ENCODE data around the gene PXMP2.

The PXMP2 gene

DNA sequence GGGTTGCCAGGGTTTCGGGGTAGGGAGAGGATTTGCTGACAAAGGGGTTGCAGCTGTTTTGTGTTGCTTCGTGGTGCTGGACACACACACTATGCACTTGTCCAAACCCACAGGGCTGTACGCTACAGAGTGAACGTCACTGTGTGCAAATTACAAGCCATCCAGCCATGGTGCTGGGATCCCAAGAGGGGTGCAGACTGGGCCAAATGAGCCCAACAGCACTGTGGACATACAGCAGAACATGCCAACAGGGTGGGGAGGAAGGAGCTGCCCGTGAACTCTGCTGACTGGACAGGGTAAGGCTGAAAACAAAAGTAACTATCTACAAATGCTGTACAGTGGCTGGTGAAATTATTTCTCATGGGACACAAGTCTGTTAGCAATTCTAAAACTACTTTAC, 25.4 kb upstream of the PXMP2 start:
- no peak overlapping the region for H3K4me3 ChIP-seq (ENCODE audit: low read length)
- TF ChIP-seq, protein P1, sequence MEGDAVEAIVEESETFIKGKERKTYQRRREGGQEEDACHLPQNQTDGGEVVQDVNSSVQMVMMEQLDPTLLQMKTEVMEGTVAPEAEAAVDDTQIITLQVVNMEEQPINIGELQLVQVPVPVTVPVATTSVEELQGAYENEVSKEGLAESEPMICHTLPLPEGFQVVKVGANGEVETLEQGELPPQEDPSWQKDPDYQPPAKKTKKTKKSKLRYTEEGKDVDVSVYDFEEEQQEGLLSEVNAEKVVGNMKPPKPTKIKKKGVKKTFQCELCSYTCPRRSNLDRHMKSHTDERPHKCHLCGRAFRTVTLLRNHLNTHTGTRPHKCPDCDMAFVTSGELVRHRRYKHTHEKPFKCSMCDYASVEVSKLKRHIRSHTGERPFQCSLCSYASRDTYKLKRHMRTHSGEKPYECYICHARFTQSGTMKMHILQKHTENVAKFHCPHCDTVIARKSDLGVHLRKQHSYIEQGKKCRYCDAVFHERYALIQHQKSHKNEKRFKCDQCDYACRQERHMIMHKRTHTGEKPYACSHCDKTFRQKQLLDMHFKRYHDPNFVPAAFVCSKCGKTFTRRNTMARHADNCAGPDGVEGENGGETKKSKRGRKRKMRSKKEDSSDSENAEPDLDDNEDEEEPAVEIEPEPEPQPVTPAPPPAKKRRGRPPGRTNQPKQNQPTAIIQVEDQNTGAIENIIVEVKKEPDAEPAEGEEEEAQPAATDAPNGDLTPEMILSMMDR (conservative IDR thresholded peaks at IDR 0.05; ENCODE audit: low read length), result no peak
- DNase-seq (ENCODE audit: low read depth), result no peak

DNA sequence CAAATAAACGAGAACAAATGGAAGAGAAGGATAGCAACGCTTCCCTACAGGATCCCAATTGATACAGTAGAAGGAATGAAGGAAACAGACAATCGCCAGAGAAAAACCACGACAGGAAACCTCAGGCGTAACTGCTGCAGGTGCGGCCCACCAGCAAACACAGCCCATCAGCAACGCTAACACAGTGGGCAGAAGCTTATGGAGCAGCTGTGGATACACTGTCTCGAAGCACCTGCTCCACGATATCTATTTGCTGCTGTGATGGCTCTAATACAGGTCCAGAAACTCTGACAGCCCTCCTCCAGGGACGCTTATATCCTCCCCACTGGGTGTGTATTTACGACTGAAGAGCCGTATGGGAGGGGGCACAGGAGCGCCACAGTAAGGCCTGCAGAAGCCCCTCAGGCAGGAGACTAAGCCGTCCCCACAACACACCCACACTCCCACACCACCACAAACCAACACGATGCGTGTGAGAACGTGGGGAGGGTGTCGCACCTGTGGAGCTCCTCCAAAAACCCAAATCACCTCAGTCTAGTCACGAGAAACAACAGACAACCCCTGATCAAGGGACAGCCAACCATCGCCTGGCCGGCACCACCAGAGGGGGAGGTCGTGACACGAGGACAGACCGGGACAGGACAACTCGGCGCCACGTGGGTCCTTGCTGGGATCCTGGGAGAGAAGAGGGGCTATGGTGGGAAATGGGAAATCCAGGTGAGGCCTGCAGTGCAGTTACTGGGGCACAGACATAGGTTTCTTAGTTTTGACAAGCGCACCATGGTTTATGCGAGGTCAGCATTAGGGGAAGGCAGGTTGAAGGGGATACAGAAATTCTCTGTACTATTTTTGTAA, 24.3 kb upstream of the PXMP2 start:
- H3K4me3 ChIP-seq (ENCODE audit: low read length), result no peak overlapping the region
- no peak for DNase-seq (ENCODE audit: low read depth)
- TF ChIP-seq, protein P1 (conservative IDR thresholded peaks at IDR 0.05; ENCODE audit: low read length), result no peak

DNA sequence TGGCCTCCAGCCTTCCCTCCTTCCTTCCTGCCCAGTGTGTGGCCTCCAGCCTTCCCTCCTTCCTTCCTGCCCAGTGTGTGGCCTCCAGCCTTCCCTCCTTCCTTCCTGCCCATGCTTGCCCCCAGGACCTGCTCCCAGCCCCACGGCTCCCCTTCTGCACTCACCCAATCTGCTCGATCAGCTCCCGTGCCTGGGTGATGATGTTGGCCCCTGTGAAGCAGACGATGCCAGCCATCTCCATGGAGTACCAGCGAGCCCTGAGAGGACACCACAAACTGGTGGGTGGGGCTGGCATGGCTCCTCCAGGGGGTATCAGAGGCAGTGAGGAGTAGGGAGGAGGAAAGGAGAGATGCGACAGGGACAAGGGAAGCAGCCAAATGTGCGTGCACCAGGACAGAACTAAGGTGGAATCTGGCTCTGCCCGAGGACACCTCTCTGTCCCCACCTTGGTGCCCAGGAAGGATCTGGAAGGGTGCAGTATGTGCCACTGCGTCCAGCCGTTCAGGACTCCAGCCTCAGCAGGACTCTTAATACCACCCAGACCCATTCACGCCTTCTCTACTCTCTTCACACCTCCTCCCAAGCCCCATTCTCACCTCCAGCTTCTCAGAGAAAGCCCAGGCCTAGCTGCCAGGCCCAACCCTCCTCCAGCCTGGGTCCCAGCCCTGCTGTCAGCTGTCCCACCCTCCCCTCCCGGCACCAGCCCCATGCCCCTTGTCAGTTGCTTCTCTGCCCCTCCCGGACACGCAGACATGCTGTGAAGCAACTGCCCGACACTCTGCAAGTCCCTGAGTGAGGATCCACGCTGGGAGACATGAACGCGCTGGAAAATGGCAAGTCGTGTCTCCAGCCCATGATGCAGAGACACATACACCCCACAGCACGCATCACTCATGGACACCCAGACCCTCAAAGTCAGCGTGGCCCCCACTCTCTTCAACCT, 22.9 kb upstream of the PXMP2 start:
- TF ChIP-seq, protein P1 (conservative IDR thresholded peaks at IDR 0.05; ENCODE audit: low read length), result no peak
- H3K4me3 ChIP-seq (ENCODE audit: low read length), result no peak overlapping the region
- DNase-seq (ENCODE audit: low read depth), result no peak

DNA sequence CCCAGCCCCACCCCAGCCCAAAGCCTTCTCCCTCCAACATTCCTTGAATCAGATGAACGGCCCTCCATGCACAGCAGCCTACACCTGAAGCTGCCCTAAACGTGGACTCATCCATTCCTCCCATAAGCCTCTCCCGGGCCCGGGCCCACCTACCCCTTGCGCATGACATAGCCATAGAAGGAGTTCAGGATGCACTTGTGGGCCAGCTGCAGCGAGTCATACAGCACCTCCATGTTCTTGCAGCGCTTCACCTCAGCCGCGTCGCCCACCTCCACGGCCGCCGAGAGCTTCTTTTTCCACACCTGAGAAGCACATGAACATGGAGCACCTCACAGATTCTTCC, 22.3 kb upstream of the PXMP2 start:
- no peak overlapping the region for H3K4me3 ChIP-seq (ENCODE audit: low read length)
- TF ChIP-seq, protein P1 (conservative IDR thresholded peaks at IDR 0.05; ENCODE audit: low read length), result no peak
- no peak for DNase-seq (ENCODE audit: low read depth)

DNA sequence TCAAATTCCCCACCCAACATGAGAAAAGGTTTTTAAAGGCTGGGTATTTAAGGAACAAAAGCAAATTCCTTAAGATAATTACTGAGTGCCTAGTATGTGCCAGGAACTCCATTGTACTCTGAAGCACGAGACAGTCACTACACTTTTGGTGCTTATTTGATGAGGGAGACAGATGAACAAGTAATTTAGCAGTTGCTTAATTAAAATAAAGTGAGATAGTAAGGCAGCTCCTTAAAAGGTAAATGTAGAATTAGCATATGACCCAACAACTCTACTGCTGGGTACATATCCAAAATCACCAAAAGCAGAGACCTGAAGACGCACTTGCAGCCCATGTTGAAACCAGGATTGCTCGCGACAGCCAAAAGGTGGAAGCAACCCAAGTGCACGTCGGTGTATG, 21.6 kb upstream of the PXMP2 start:
- TF ChIP-seq, protein P1 (conservative IDR thresholded peaks at IDR 0.05; ENCODE audit: low read length), result no peak
- H3K4me3 ChIP-seq (ENCODE audit: low read length), result no peak overlapping the region
- DNase-seq (ENCODE audit: low read depth), result no peak

DNA sequence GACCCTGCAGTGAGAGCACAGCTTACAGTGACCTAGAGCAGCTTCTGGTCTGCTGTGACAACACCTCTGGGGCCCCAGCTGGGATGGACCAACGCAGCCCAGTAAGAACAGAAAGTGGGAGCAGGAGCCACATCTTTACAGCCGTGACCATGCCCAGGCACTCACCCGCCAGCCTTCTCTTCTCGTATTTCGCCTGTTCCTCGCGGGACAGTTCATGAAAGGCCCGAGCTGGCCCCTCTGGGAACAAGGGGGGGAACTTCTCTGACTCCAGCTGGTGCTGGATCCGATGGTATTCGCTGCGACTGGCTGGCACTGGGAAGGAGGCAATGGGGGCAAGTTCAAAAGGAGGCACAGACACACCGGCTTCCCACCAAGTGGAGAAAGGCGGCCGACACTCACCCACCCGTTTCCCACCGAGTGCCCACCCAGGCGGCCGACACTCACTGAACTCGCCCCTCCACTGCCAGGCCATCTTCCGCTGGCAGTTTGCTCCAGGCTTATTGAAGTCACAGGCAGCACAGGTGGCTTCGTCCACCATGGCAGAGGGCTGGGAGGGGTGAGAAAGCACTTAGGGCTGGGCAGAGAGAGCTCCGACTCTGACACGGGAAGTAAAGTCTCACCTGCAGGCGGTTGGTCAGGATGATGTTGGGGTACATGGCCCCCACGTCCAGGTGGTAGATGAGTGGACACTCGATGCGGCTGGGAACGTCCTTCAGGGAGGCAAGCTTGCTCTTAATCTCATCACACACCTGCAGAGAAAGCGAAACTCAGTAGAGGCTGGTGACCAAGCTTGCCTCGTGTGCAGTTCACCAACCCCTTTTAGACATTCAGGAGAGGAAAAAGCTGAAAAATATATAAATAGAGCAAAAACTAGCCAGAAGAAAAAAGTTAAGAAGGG, 18.9 kb upstream of the PXMP2 start:
- TF ChIP-seq, protein P1 (conservative IDR thresholded peaks at IDR 0.05; ENCODE audit: low read length), result no peak
- H3K4me3 ChIP-seq (ENCODE audit: low read length), result no peak overlapping the region
- DNase-seq (ENCODE audit: low read depth), result no peak

Data from AG10803 (cell line).